ENCODE measurements around the gene DGLUCY. TPM values are rescaled to one million over a fixed set of nuclear protein-coding genes. Genes with fewer than 3 reads are reported as not detected.

DGLUCY gene
- total RNA-seq, 1 experiment from 2014 or later, result 67.0 TPM

- no peaks in the 10 kb centered on the region for H3K9me2 ChIP-seq (ENCODE audit: insufficient read depth)
- H3K27ac ChIP-seq (ENCODE audit: low read depth, low read length), result no peak overlapping the region
- ChIA-PET CTCF (no interaction called here), RAD21 (ENCODE audit: low non-redundant PET in 1 of 2, low total read pairs in 2 of 2, uncharacterized antibody in 2 of 2, unreplicated experiment in 2 of 2) (no interaction called here), POLR2A (no interaction called here)
- no peaks in the 10 kb centered on the region for H4K20me1 ChIP-seq (ENCODE audit: insufficient read depth)
- ATAC-seq (no peak), DNase-seq (ENCODE audit: low read depth, low spot score) (no peak)
- no peak overlapping the region for H3K4me2 ChIP-seq (ENCODE audit: low read length)
- H3K9me3 ChIP-seq (ENCODE audit: control insufficient read depth in 1 of 2, insufficient read depth in 1 of 2, low read depth in 1 of 2, low read length in 2 of 2), result no peaks in the 10 kb centered on the region
- no peaks in the 10 kb centered on the region for H3K36me3 ChIP-seq (ENCODE audit: control insufficient read depth in 1 of 2, insufficient read depth in 2 of 2, low read length in 2 of 2)
- BruUV-seq (replicated peaks), result no TSS peak
- H3K79me2 ChIP-seq (ENCODE audit: insufficient read depth, low read length), result no peaks in the 10 kb centered on the region
- intact Hi-C loops (cut with micrococcal nuclease), result no loop called here
- no peaks in the 10 kb centered on the region for H3K4me1 ChIP-seq (ENCODE audit: control insufficient read depth in 1 of 2, insufficient read depth in 2 of 2, low read length in 2 of 2)
- H3K9ac ChIP-seq (ENCODE audit: low read length), result no peak overlapping the region
- TF ChIP-seq ATF3 (IDR thresholded peaks at IDR 0.05) (no peak), CBX3 (IDR thresholded peaks at IDR 0.05; ENCODE audit: low read depth) (no peak), POLR2AphosphoS5 (IDR thresholded peaks at IDR 0.05; ENCODE audit: low read depth, low read length) (no peak), EZH2phosphoT487 (IDR thresholded peaks at IDR 0.05; ENCODE audit: borderline replicate concordance) (no peak), TCF7L2 (IDR thresholded peaks at IDR 0.05; ENCODE audit: borderline replicate concordance, extremely low read depth, insufficient read depth, insufficient read length) (no peak)
- H3K27me3 ChIP-seq (ENCODE audit: insufficient read depth, low read length), result no peaks in the 10 kb centered on the region
- no peak overlapping the region for H3K4me3 ChIP-seq (replicated peaks in 1 of 2; ENCODE audit: low read depth in 1 of 2, low read length in 2 of 2)
- no peak overlapping the region for H2AFZ ChIP-seq (ENCODE audit: low read depth, low read length, poor library complexity, severe bottlenecking)
Measured at GRCh38 chr14:91241863-91242262, 128.0 kb downstream of the DGLUCY start.

GRCh38 chr14:91242635-91243034 lies 128.8 kb downstream of the DGLUCY start:
- no peaks in the 10 kb centered on the region for H3K9me3 ChIP-seq (ENCODE audit: control insufficient read depth in 1 of 2, insufficient read depth in 1 of 2, low read depth in 1 of 2, low read length in 2 of 2)
- no peak overlapping the region for H3K9ac ChIP-seq (ENCODE audit: low read length)
- H3K27ac ChIP-seq (ENCODE audit: low read depth, low read length), result no peak overlapping the region
- intact Hi-C loops (cut with micrococcal nuclease), result no loop called here
- ChIA-PET RAD21 (ENCODE audit: low non-redundant PET in 1 of 2, low total read pairs in 2 of 2, uncharacterized antibody in 2 of 2, unreplicated experiment in 2 of 2) (no interaction called here), CTCF (no interaction called here), POLR2A (no interaction called here)
- H3K4me2 ChIP-seq (ENCODE audit: low read length), result no peak overlapping the region
- H3K27me3 ChIP-seq (ENCODE audit: insufficient read depth, low read length), result no peaks in the 10 kb centered on the region
- no peak overlapping the region for H2AFZ ChIP-seq (ENCODE audit: low read depth, low read length, poor library complexity, severe bottlenecking)
- no peak overlapping the region for H3K4me3 ChIP-seq (replicated peaks in 1 of 2; ENCODE audit: low read depth in 1 of 2, low read length in 2 of 2)
- peaks cover 0 to 3% of the 10 kb centered on the region in 2 experiments; a peak in 1 of 4 replicates for H3K4me1 ChIP-seq (ENCODE audit: control insufficient read depth in 1 of 2, insufficient read depth in 2 of 2, low read length in 2 of 2)
- H4K20me1 ChIP-seq (ENCODE audit: insufficient read depth), result no peaks in the 10 kb centered on the region
- H3K36me3 ChIP-seq (ENCODE audit: control insufficient read depth in 1 of 2, insufficient read depth in 2 of 2, low read length in 2 of 2), result no peaks in the 10 kb centered on the region
- DNase-seq (ENCODE audit: low read depth, low spot score), result no peak
- no TSS peak for BruUV-seq (replicated peaks)
- no peaks in the 10 kb centered on the region for H3K79me2 ChIP-seq (ENCODE audit: insufficient read depth, low read length)
- H3K9me2 ChIP-seq (ENCODE audit: insufficient read depth), result no peaks in the 10 kb centered on the region
- no peak for ATAC-seq
- no peak for TF ChIP-seq REST (IDR thresholded peaks at IDR 0.05; ENCODE audit: low read depth)
- TF ChIP-seq SP1 (IDR thresholded peaks at IDR 0.05; ENCODE audit: low read depth), result no peak
- TF ChIP-seq JUND (IDR thresholded peaks at IDR 0.05), result no peak
- no peak for TF ChIP-seq CTCF (IDR thresholded peaks at IDR 0.05 in 2 of 3, conservative IDR thresholded peaks at IDR 0.05 in 1 of 3; ENCODE audit: borderline replicate concordance in 1 of 3, insufficient read depth in 1 of 3, low read depth in 2 of 3, low read length in 2 of 3)
- no peak for TF ChIP-seq ZFX (IDR thresholded peaks at IDR 0.05)
- TF ChIP-seq EGR1 (IDR thresholded peaks at IDR 0.05; ENCODE audit: low read depth), result no peak
- TF ChIP-seq ZBTB33 (IDR thresholded peaks at IDR 0.05; ENCODE audit: extremely low read depth, insufficient replicate concordance, low read length), result no peak
- TF ChIP-seq ELF1 (IDR thresholded peaks at IDR 0.05; ENCODE audit: borderline replicate concordance, low read depth), result no peak
- no peak for TF ChIP-seq CBX3 (IDR thresholded peaks at IDR 0.05; ENCODE audit: low read depth)
- no peak for TF ChIP-seq SIN3A (IDR thresholded peaks at IDR 0.05; ENCODE audit: low read depth)
